ENCODE measurements around the gene TLCD2. TPM values are rescaled to one million over a fixed set of nuclear protein-coding genes. Genes with fewer than 3 reads are reported as not detected.

TLCD2 gene
- total and polyA plus RNA-seq, 9 of the 15 experiments (the other 6 are each of a cell fraction or from before 2014, with no cell fraction given) = 0.10 to 0.89 (median 0.58) TPM

DNA sequence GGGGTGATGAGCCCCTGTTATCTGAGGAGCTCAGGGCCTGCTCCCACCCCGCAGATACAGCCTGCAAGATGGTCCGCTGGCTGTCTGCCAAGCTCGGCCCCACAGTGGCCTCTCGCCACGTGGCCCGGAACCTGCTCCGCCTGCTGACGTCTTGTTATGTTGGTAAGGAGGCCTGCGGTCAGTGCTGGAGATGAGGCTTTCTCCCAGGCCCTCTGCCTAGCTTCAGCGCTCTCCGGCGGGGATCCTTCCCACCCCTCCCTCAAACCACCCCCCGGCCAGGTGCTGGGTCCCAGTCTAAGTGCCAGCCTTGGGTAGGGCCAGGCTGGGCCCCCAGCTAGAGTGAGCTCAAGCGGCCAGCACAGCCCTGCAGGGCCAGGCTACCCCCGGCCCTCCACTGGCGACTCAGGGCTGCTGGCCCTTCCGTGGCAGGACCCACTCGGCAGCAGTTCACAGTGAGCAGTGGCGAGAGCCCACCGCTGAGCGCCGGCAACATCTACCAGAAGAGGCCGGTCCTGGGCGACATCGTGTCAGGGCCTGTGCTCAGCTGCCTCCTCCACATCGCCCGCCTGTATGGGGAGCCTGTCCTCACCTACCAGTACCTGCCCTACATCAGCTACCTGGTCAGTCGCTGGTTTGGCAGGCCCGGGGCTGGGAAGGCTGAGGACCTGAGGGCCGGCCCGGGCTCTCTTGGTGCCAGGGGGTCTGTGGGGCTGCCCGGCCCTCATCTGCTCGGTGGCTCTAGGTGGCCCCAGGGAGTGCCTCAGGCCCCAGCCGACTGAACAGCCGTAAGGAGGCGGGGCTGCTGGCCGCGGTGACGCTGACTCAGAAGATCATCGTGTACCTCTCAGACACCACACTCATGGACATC lies 20.4 kb upstream of the TLCD2 start (continued):
- TF ChIP-seq ZNF717 (CRISPR knock-in tag; IDR thresholded peaks at IDR 0.05) = no peak
- TF ChIP-seq POU5F1 (IDR thresholded peaks at IDR 0.05; ENCODE audit: borderline replicate concordance, low read depth, low read length, partially characterized antibody) = no peak
- TF ChIP-seq KAT2B (IDR thresholded peaks at IDR 0.05; ENCODE audit: low read depth, low read length) = no peak
- TF ChIP-seq, protein P1, sequence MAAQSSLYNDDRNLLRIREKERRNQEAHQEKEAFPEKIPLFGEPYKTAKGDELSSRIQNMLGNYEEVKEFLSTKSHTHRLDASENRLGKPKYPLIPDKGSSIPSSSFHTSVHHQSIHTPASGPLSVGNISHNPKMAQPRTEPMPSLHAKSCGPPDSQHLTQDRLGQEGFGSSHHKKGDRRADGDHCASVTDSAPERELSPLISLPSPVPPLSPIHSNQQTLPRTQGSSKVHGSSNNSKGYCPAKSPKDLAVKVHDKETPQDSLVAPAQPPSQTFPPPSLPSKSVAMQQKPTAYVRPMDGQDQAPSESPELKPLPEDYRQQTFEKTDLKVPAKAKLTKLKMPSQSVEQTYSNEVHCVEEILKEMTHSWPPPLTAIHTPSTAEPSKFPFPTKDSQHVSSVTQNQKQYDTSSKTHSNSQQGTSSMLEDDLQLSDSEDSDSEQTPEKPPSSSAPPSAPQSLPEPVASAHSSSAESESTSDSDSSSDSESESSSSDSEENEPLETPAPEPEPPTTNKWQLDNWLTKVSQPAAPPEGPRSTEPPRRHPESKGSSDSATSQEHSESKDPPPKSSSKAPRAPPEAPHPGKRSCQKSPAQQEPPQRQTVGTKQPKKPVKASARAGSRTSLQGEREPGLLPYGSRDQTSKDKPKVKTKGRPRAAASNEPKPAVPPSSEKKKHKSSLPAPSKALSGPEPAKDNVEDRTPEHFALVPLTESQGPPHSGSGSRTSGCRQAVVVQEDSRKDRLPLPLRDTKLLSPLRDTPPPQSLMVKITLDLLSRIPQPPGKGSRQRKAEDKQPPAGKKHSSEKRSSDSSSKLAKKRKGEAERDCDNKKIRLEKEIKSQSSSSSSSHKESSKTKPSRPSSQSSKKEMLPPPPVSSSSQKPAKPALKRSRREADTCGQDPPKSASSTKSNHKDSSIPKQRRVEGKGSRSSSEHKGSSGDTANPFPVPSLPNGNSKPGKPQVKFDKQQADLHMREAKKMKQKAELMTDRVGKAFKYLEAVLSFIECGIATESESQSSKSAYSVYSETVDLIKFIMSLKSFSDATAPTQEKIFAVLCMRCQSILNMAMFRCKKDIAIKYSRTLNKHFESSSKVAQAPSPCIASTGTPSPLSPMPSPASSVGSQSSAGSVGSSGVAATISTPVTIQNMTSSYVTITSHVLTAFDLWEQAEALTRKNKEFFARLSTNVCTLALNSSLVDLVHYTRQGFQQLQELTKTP (IDR thresholded peaks at IDR 0.05; ENCODE audit: low read depth in 1 of 2, partially characterized antibody in 2 of 2) = no peak
- TF ChIP-seq, protein P2, sequence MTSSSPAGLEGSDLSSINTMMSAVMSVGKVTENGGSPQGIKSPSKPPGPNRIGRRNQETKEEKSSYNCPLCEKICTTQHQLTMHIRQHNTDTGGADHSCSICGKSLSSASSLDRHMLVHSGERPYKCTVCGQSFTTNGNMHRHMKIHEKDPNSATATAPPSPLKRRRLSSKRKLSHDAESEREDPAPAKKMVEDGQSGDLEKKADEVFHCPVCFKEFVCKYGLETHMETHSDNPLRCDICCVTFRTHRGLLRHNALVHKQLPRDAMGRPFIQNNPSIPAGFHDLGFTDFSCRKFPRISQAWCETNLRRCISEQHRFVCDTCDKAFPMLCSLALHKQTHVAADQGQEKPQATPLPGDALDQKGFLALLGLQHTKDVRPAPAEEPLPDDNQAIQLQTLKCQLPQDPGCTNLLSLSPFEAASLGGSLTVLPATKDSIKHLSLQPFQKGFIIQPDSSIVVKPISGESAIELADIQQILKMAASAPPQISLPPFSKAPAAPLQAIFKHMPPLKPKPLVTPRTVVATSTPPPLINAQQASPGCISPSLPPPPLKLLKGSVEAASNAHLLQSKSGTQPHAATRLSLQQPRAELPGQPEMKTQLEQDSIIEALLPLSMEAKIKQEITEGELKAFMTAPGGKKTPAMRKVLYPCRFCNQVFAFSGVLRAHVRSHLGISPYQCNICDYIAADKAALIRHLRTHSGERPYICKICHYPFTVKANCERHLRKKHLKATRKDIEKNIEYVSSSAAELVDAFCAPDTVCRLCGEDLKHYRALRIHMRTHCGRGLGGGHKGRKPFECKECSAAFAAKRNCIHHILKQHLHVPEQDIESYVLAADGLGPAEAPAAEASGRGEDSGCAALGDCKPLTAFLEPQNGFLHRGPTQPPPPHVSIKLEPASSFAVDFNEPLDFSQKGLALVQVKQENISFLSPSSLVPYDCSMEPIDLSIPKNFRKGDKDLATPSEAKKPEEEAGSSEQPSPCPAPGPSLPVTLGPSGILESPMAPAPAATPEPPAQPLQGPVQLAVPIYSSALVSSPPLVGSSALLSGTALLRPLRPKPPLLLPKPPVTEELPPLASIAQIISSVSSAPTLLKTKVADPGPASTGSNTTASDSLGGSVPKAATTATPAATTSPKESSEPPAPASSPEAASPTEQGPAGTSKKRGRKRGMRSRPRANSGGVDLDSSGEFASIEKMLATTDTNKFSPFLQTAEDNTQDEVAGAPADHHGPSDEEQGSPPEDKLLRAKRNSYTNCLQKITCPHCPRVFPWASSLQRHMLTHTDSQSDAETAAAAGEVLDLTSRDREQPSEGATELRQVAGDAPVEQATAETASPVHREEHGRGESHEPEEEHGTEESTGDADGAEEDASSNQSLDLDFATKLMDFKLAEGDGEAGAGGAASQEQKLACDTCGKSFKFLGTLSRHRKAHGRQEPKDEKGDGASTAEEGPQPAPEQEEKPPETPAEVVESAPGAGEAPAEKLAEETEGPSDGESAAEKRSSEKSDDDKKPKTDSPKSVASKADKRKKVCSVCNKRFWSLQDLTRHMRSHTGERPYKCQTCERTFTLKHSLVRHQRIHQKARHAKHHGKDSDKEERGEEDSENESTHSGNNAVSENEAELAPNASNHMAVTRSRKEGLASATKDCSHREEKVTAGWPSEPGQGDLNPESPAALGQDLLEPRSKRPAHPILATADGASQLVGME (CRISPR knock-in tag; IDR thresholded peaks at IDR 0.05) = no peak; the same call in 1 of the 2 replicates
- TF ChIP-seq NCOA4 (IDR thresholded peaks at IDR 0.05; ENCODE audit: partially characterized antibody) = no peak
- no peak for TF ChIP-seq CSDE1 (IDR thresholded peaks at IDR 0.05)
- no peak for TF ChIP-seq E2F1 (CRISPR knock-in tag; IDR thresholded peaks at IDR 0.05)
- TF ChIP-seq KLF13 (tag; IDR thresholded peaks at IDR 0.05; ENCODE audit: borderline replicate concordance, low read depth) = no peak
- TF ChIP-seq, protein P3, sequence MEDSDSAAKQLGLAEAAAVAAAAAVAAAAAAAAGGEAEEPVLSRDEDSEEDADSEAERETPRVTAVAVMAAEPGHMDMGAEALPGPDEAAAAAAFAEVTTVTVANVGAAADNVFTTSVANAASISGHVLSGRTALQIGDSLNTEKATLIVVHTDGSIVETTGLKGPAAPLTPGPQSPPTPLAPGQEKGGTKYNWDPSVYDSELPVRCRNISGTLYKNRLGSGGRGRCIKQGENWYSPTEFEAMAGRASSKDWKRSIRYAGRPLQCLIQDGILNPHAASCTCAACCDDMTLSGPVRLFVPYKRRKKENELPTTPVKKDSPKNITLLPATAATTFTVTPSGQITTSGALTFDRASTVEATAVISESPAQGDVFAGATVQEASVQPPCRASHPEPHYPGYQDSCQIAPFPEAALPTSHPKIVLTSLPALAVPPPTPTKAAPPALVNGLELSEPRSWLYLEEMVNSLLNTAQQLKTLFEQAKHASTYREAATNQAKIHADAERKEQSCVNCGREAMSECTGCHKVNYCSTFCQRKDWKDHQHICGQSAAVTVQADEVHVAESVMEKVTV (CRISPR knock-in tag; IDR thresholded peaks at IDR 0.05) = no peak
